Astrocyte of the spinal cord (primary cell): ENCODE measurements around the gene MEGF8.

ENCODE experiments used
- DNase-seq: peaks from one replicate; pipeline ENCODE4 v3.0.0; 2011; ENCODE audit warnings: low read depth, low spot score
- H3K4me3 ChIP-seq: 2 replicates; pipeline ENCODE4 v1.5.1; 2011; ENCODE audit warnings: low read depth, mild to moderate bottlenecking, low read length, moderate library complexity
- CTCF ChIP-seq: IDR thresholded peaks from 2 replicates; pipeline ENCODE4 v1.5.1; 2012; ENCODE audit warnings: low read depth, mild to moderate bottlenecking, low read length, inconsistent platforms
- in situ Hi-C: cut with HindIII; loops from 2 replicates; pipeline ENCODE4 v1.10.0; 2017; ENCODE audit warnings: low sequenced_read_pairs

The MEGF8 gene

GRCh38 chr19:42303876-42304275, 21.6 kb upstream of the MEGF8 start:
- DNase-seq, result no peak
- no peak for TF ChIP-seq CTCF
- no peak overlapping the region for H3K4me3 ChIP-seq
- in situ Hi-C loops, result no loop called here

GRCh38 chr19:42306646-42307045, 18.8 kb upstream of the MEGF8 start:
- DNase-seq, result no peak
- TF ChIP-seq CTCF, result no peak
- in situ Hi-C loops, result no loop called here
- no peak overlapping the region for H3K4me3 ChIP-seq

GRCh38 chr19:42309686-42310085, 15.7 kb upstream of the MEGF8 start:
- no peak overlapping the region for H3K4me3 ChIP-seq
- in situ Hi-C loops, result no loop called here
- no peak for TF ChIP-seq CTCF
- no peak for DNase-seq

GRCh38 chr19:42311657-42312056, 13.8 kb upstream of the MEGF8 start:
- H3K4me3 ChIP-seq, result no peak overlapping the region
- in situ Hi-C loops, result no loop called here
- no peak for DNase-seq
- TF ChIP-seq CTCF, result no peak

- in situ Hi-C loops, result no loop called here
- H3K4me3 ChIP-seq, result no peak overlapping the region
- no peak for TF ChIP-seq CTCF
- no peak for DNase-seq
These were observed 13.1 kb upstream of the MEGF8 start for GRCh38 chr19:42312370-42312769.

GRCh38 chr19:42313096-42313839, 12.2 kb upstream of the MEGF8 start, which contains the start of gene TMEM145:
Gene TMEM145 (plus strand): TSS chr19:42313309. CDS start chr19:42313377, 68 bp downstream.
- in situ Hi-C loops, result no loop called here
- TF ChIP-seq CTCF, result peak; percentile 7
- peak within 1 kb of the TSS; percentile 18 for H3K4me3 ChIP-seq
- DNase-seq, result no peak
